Panc1 (cell line): ENCODE measurements around the gene PRR5L. TPM values are rescaled to one million over a fixed set of nuclear protein-coding genes. Genes with fewer than 3 reads are reported as not detected.

ENCODE experiments used
- ATAC-seq: fragments of 200-7000 bp; cut with Tn5 transposase; 2 replicates; pipeline ENCODE4 v1.9.1; 2020; ENCODE audit warnings: mild to moderate bottlenecking, moderate library complexity
- BruUV-seq: library from RNA; stranded (reverse); fragments of 400-500 nt; replicated peaks from 2 replicates; lab custom pipeline; 2021; lab: Mats Ljungman, UMichigan
- CTCF ChIA-PET: fragments of 300-600 bp; sonication (Branson Sonifier 250); formaldehyde crosslinking; loops from one replicate; lab custom pipeline; 2022; ENCODE audit warnings: antibody characterized with exemption; lab: Charles Lee
- POLR2A ChIA-PET: fragments of 300-600 bp; sonication (Branson Sonifier 250); formaldehyde crosslinking; loops from one replicate; lab custom pipeline; 2022; ENCODE audit warnings: antibody characterized with exemption; lab: Charles Lee
- DNase-seq: peaks from one replicate; pipeline ENCODE4 v3.0.0-alpha.2; 2010; ENCODE audit warnings: low read depth, low spot score
- H3K27ac ChIP-seq: 2 replicates; pipeline ENCODE4 v1.5.1; 2011; ENCODE audit warnings: mild to moderate bottlenecking, low read length, inconsistent platforms
- H3K27me3 ChIP-seq: fragments of 200-500 bp; sonication (Bioruptor generic); 2 replicates; pipeline ENCODE4 v1.6.0; 2014; ENCODE audit warnings: low read length, inconsistent platforms; ENCODE audit not compliant: control insufficient read depth, insufficient read depth
- H3K36me3 ChIP-seq: fragments of 200-500 bp; sonication (Bioruptor generic); 2 replicates; pipeline ENCODE4 v1.5.1; 2014; ENCODE audit warnings: inconsistent platforms, mild to moderate bottlenecking, low read length, moderate library complexity; ENCODE audit not compliant: control insufficient read depth, insufficient read depth
- H3K4me1 ChIP-seq: 2 replicates; pipeline ENCODE4 v1.5.1; 2011; ENCODE audit warnings: inconsistent platforms, mild to moderate bottlenecking, low read length, moderate library complexity; ENCODE audit not compliant: control insufficient read depth, insufficient read depth
- H3K4me3 ChIP-seq, 2 experiments: 2 replicates each; pipeline ENCODE4 v1.5.1; 2011 to 2012; ENCODE audit warnings: low read depth in 2 of 2, low read length in 2 of 2, mild to moderate bottlenecking in 2 of 2, inconsistent platforms in 1 of 2, moderate library complexity in 1 of 2
- H3K9me3 ChIP-seq: fragments of 200-500 bp; sonication (Bioruptor generic); 2 replicates; pipeline ENCODE4 v1.5.1; 2014; ENCODE audit warnings: low read depth, mild to moderate bottlenecking, inconsistent platforms, low read length, moderate library complexity; ENCODE audit not compliant: control insufficient read depth, insufficient read depth
- CTCF ChIP-seq: fragments of 450-650 bp; IDR thresholded peaks from 2 replicates; pipeline ENCODE4 v1.5.1; 2017; ENCODE audit warnings: mild to moderate bottlenecking
- POLR2AphosphoS5 ChIP-seq: IDR thresholded peaks from 2 replicates; pipeline ENCODE4 v1.6.1; 2012; ENCODE audit warnings: mild to moderate bottlenecking, low read depth, low read length, moderate library complexity
- SIN3A ChIP-seq: IDR thresholded peaks from 2 replicates; pipeline ENCODE4 v1.6.1; 2012; ENCODE audit warnings: low read depth, mild to moderate bottlenecking, low read length, moderate library complexity, borderline replicate concordance; ENCODE audit not compliant: insufficient read depth
- TCF7L2 ChIP-seq: IDR thresholded peaks from 2 replicates; pipeline ENCODE4 v1.6.1; 2011; ENCODE audit warnings: mild to moderate bottlenecking, low read depth, low read length, inconsistent platforms
- in situ Hi-C: cut with HindIII; loops from 2 replicates; pipeline ENCODE4 v1.10.0; 2016; ENCODE audit warnings: low sequenced_read_pairs, low pct_unique_long_range_greater_than_20kb
- intact Hi-C: fragments of 100-400 bp; cut with micrococcal nuclease; formaldehyde crosslinking; loops from one replicate; pipeline ENCODE4 v1.10.0; 2022; ENCODE audit not compliant: unreplicated experiment
- total RNA-seq: library from RNA; stranded (reverse); gene quantifications from one replicate; pipeline ENCODE4 v1.2.1, GENCODE V29; 2021; ENCODE audit not compliant: unreplicated experiment

PRR5L gene
- total RNA-seq, 1 experiment from 2014 or later: 0.36 TPM

GRCh38 chr11:36447947-36448346, 151.9 kb downstream of the PRR5L start:
- intact Hi-C loops: no loop called here
- POLR2A ChIA-PET: no interaction called here
- Histone ChIP-seq H3K27ac (no peak overlapping the region), H3K27me3 (peaks cover 6% of the 10 kb centered on the region; the same call in 1 of the 2 replicates), H3K4me1 (no peaks in the 10 kb centered on the region), H3K36me3 (no peaks in the 10 kb centered on the region), H3K9me3 (no peaks in the 10 kb centered on the region), H3K4me3 (no peak overlapping the region)
- in situ Hi-C loops: no loop called here
- ATAC-seq: no peak
- no TSS peak for BruUV-seq
- CTCF ChIA-PET: no interaction called here
- TF ChIP-seq CTCF (no peak), TCF7L2 (no peak), SIN3A (no peak), POLR2AphosphoS5 (no peak)
- no peak for DNase-seq

DNA sequence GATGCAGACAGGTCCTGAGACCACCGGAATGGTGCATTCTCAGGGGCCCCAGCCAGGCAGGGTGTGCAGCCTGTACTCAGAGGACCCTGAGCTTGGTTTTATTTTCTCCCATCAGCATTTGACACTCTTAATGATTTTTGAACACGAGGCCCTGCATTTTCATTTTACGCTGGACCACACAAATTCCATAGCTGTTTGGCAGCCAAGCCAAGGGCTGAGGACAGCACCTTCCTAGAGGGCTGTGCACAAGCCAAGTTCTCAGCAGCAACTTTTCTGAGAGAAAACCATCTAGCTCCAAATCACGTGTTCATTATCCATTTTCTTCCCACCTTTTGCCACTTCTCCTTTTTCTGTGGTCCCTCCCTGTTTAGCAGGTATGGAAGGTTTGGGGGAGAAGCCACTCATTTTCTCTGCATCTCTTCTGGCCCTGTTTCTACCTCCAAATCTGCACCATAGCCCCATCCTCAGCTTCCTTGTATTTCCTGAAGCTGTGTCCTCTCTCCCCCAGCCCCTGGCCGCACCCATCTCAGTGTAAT, 153.5 kb downstream of the PRR5L start:
- ATAC-seq (no peak; the same call in 1 of the 2 replicates), DNase-seq (no peak)
- CTCF ChIA-PET: no interaction called here
- in situ Hi-C loops: no loop called here
- Histone ChIP-seq H3K9me3 (no peaks in the 10 kb centered on the region), H3K27ac (no peak overlapping the region), H3K36me3 (no peaks in the 10 kb centered on the region), H3K27me3 (no peaks in the 10 kb centered on the region; the same call in 1 of the 2 replicates), H3K4me3 (peak overlapping the region in 1 of 2 experiments; percentile 34; a peak in 2 of 4 replicates), H3K4me1 (no peaks in the 10 kb centered on the region; the same call in 1 of the 2 replicates)
- no peak for TF ChIP-seq CTCF
- POLR2A ChIA-PET: no interaction called here
- no TSS peak for BruUV-seq
- intact Hi-C loops: no loop called here

GRCh38 chr11:36450110-36450572, 154.1 kb downstream of the PRR5L start:
- H3K27ac ChIP-seq: no peak overlapping the region
- ChIA-PET CTCF (no interaction called here), POLR2A (no interaction called here)
- BruUV-seq: no TSS peak
- in situ Hi-C loops: no loop called here
- H3K27me3 ChIP-seq: no peaks in the 10 kb centered on the region; the same call in 1 of the 2 replicates
- DNase-seq (no peak), ATAC-seq (no peak; the same call in 1 of the 2 replicates)
- no peak for TF ChIP-seq POLR2AphosphoS5
- H3K36me3 ChIP-seq: no peaks in the 10 kb centered on the region
- H3K4me3 ChIP-seq: peak overlapping the region in 1 of 2 experiments; percentile 34; a peak in 2 of 4 replicates
- intact Hi-C loops: no loop called here
- no peaks in the 10 kb centered on the region; the same call in 1 of the 2 replicates for H3K4me1 ChIP-seq
- no peaks in the 10 kb centered on the region for H3K9me3 ChIP-seq
